Measurements from ENCODE around the gene STK32C. TPM values are rescaled to one million over a fixed set of nuclear protein-coding genes. Genes with fewer than 3 reads are reported as not detected.

Gene STK32C
- polyA plus RNA-seq, 2 of the 4 experiments (the other 2 are of a cell fraction), result 29.9 to 43.6 TPM

DNA sequence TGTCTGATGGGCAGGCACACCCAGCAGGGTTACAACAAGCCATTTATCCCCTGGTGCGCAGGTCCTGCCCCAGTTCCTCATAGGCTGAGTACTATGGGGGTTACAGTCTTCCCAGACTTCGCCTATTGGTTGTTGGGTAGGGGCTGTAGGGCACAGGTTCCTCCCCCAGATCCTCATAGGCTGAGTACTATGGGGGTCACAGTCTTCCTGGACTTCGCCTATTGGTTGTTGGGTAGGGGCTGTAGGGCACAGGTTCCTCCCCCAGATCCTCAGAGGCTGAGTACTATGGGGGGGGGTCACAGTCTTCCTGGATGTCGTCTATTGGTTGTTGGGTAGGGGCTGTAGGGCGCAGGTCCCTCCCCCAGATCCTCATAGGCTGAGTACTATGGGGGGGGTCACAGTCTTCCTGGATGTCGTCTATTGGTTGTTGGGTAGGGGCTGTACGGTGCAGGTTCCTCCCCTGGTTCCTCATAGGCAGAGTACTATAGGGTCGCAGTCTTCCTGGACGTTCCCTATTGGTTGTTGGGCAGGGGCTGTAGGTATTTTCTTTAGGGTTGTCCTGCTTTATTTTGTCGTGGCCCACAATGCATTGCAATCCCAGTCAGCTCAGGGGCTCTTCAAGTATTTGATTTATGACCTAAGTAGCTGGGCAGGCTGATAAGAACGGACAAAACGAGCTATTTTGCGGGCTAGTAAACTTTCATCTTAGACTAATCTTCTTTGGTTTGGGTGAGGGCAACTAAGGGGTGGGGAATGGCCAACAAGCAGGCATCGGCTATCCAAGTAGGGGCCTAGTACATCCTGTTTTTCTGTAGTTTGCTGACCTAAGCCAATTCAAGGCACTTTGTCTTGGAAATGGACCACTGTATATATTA, 27.7 kb upstream of the STK32C start:
- Histone ChIP-seq H3K4me2 (no peak overlapping the region), H3K4me3 (no peak overlapping the region), H3K27ac (no peak overlapping the region), H3K9me3 (no peaks in the 10 kb centered on the region), H3K4me1 (peaks cover 6% of the 10 kb centered on the region)
- no peak for ATAC-seq
- peak in 1 of 2 experiments; percentile 16 for DNase-seq (ENCODE audit: low read depth in 1 of 2, low spot score in 1 of 2)
- ChIA-PET POLR2A (no interaction called here), CTCF (interaction anchor here (1.3 kb wide), 1 partner anchor 18 kb away, joined by 4 read pairs; no protein-coding TSS in a partner anchor)
- WGBS (ENCODE audit: missing lambda C conversion rate), result 83% methylated on average over 12 of the region's 14 CpGs
- TF ChIP-seq EP300 (IDR thresholded peaks at IDR 0.05), result no peak
- peak; percentile 46 for TF ChIP-seq MAFK (IDR thresholded peaks at IDR 0.05; ENCODE audit: partially characterized antibody)
- no peak for FAIRE-seq

DNA sequence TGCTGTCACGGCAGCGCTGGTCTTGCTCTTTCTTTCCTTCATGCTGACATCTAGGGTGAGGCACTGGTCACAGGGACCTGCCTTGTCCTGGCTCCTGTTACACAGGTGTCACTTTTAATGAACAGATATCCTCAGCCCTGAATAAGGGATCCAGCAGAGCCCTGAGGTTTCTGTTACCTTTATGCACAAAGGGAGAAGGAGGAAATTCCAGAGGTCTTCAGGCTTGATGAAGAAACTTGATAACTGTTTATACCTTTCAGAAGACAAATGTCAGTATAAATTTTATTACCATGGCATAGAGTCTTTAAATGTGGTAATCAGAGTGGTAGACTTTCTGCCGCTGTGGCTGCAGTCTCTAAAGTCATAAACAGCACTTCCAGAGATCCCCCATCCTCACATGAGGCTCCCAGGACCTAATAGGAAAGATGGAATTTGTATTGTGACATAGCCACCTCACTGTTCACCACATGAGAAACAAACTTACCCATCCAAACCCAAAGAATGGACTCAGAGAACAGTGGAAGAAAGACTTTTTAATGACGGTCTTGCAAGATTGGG, 27.0 kb upstream of the STK32C start:
- H3K9me3 ChIP-seq, result no peaks in the 10 kb centered on the region
- ATAC-seq, result no peak
- peaks cover 6% of the 10 kb centered on the region for H3K4me1 ChIP-seq
- CTCF ChIA-PET, result no interaction called here
- H3K4me2 ChIP-seq, result no peak overlapping the region
- no peak for TF ChIP-seq CEBPB (IDR thresholded peaks at IDR 0.05)
- no peak for TF ChIP-seq TFCP2L1 (CRISPR knock-in tag; IDR thresholded peaks at IDR 0.05)
- no peak for TF ChIP-seq EHF (CRISPR knock-in tag; IDR thresholded peaks at IDR 0.05)
- POLR2A ChIA-PET, result no interaction called here
- H3K4me3 ChIP-seq, result no peak overlapping the region
- FAIRE-seq, result no peak
- no peak overlapping the region for H3K27ac ChIP-seq
- DNase-seq (ENCODE audit: low read depth in 1 of 2, low spot score in 1 of 2), result no peak
- 91% methylated on average over 4 of the region's 4 CpGs for WGBS (ENCODE audit: missing lambda C conversion rate)

DNA sequence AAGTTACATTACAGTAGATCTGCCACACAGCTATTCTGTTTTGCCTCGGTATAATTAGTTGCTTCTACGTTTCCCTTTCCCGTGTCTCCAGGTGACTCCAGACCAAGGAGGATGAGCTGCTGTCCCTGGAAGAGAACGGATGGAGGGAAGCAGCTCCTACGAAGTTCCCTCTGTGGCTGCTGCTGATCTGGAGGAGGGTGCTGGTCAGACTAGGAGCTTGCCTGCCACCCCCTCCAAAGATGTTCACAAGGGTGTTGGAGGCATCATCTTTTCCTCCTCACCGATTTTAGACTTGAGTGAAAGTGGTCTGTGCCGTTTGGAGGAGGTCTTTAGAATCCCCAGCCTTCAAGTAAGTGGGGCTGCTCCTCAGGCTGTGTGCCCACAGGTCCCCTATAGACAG, 25.6 kb upstream of the STK32C start:
- Histone ChIP-seq H3K4me3 (no peak overlapping the region), H3K9me3 (no peaks in the 10 kb centered on the region), H3K4me2 (peak overlapping the region; percentile 91; the same call in 2 of the 3 replicates), H3K27ac (no peak overlapping the region), H3K4me1 (peaks cover 16% of the 10 kb centered on the region)
- TF ChIP-seq SREBF2 (IDR thresholded peaks at IDR 0.05) (no peak), CHD2 (IDR thresholded peaks at IDR 0.05; ENCODE audit: low read length, partially characterized antibody) (no peak), TFCP2L1 (CRISPR knock-in tag; IDR thresholded peaks at IDR 0.05) (no peak), POLR2AphosphoS2 (conservative IDR thresholded peaks at IDR 0.05; ENCODE audit: low read length) (no peak), ZC3H11A (IDR thresholded peaks at IDR 0.05) (no peak), HOXA7 (CRISPR knock-in tag; IDR thresholded peaks at IDR 0.05) (no peak), RFX5 (IDR thresholded peaks at IDR 0.05) (no peak), MYC (IDR thresholded peaks at IDR 0.05; ENCODE audit: borderline replicate concordance, low read length) (no peak), HEYL (CRISPR knock-in tag; IDR thresholded peaks at IDR 0.05) (no peak), RARB (CRISPR knock-in tag; IDR thresholded peaks at IDR 0.05) (no peak), NR3C1 (IDR thresholded peaks at IDR 0.05) (no peak), ZNF302 (CRISPR knock-in tag; IDR thresholded peaks at IDR 0.05) (no peak)
- TF ChIP-seq, protein P1, sequence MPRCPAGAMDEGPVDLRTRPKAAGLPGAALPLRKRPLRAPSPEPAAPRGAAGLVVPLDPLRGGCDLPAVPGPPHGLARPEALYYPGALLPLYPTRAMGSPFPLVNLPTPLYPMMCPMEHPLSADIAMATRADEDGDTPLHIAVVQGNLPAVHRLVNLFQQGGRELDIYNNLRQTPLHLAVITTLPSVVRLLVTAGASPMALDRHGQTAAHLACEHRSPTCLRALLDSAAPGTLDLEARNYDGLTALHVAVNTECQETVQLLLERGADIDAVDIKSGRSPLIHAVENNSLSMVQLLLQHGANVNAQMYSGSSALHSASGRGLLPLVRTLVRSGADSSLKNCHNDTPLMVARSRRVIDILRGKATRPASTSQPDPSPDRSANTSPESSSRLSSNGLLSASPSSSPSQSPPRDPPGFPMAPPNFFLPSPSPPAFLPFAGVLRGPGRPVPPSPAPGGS (IDR thresholded peaks at IDR 0.05), result no peak
- TF ChIP-seq, protein P2, sequence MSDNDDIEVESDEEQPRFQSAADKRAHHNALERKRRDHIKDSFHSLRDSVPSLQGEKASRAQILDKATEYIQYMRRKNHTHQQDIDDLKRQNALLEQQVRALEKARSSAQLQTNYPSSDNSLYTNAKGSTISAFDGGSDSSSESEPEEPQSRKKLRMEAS (IDR thresholded peaks at IDR 0.05), result no peak
- TF ChIP-seq, protein P3, sequence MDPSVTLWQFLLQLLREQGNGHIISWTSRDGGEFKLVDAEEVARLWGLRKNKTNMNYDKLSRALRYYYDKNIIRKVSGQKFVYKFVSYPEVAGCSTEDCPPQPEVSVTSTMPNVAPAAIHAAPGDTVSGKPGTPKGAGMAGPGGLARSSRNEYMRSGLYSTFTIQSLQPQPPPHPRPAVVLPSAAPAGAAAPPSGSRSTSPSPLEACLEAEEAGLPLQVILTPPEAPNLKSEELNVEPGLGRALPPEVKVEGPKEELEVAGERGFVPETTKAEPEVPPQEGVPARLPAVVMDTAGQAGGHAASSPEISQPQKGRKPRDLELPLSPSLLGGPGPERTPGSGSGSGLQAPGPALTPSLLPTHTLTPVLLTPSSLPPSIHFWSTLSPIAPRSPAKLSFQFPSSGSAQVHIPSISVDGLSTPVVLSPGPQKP (IDR thresholded peaks at IDR 0.05; ENCODE audit: low read depth, low read length), result no peak
- FAIRE-seq (no peak), DNase-seq (ENCODE audit: low read depth in 1 of 2, low spot score in 1 of 2) (no peak), ATAC-seq (no peak)
- WGBS (ENCODE audit: missing lambda C conversion rate), result 88% methylated on average over 7 of the region's 7 CpGs
- ChIA-PET POLR2A (interaction anchor here (0.6 kb wide), 1 partner anchor 25 kb away, joined by 4 read pairs; the partner anchor contains the start of gene STK32C), CTCF (no interaction called here)

Measured in A549 (cell line).